Neural cell (in vitro differentiated cells): Measurements from ENCODE around the gene PTPRA. TPM values are rescaled to one million over a fixed set of nuclear protein-coding genes. Genes with fewer than 3 reads are reported as not detected.
"Not testable (repeated sequence)": the region's sequence is repeated elsewhere in the genome, so short reads cannot be mapped to it uniquely, and the experiment has no call there.

ENCODE experiments used
- H2AFZ ChIP-seq: fragments of 200-600, 300-800 bp; sonication (generic), shearing (Covaris generic); 2 replicates; pipeline ENCODE4 v1.6.0; 2014; ENCODE audit warnings: low read depth, mild to moderate bottlenecking, antibody characterized with exemption, low read length, moderate library complexity
- H3F3A ChIP-seq: fragments of 200-600 bp; shearing (Covaris generic); 2 replicates; pipeline ENCODE4 v1.6.1; 2016; ENCODE audit warnings: mild to moderate bottlenecking, moderate library complexity, mixed read lengths, antibody characterized with exemption, low read length; ENCODE audit not compliant: insufficient read depth, poor library complexity, severe bottlenecking
- H3K27ac ChIP-seq: fragments of 200-600, 300-800 bp; sonication (generic), shearing (Covaris generic); 2 replicates; pipeline ENCODE4 v1.5.1; 2014; ENCODE audit warnings: mild to moderate bottlenecking, low read length, moderate library complexity
- H3K27me3 ChIP-seq: fragments of 300-800, 200-600 bp; sonication (generic), shearing (Covaris generic); 2 replicates; pipeline ENCODE4 v1.6.0; 2014; ENCODE audit warnings: mild to moderate bottlenecking, low read depth, low read length, moderate library complexity; ENCODE audit not compliant: insufficient read depth
- H3K36me3 ChIP-seq: fragments of 300-800, 200-600 bp; sonication (generic), shearing (Covaris generic); 2 replicates; pipeline ENCODE4 v1.5.1; 2014; ENCODE audit warnings: mild to moderate bottlenecking, antibody characterized with exemption, low read length, moderate library complexity; ENCODE audit not compliant: insufficient read depth
- H3K4me2 ChIP-seq: fragments of 300-800, 200-600 bp; sonication (generic), shearing (Covaris generic); 2 replicates; pipeline ENCODE4 v1.6.0; 2014; ENCODE audit warnings: mild to moderate bottlenecking, low read length
- H3K4me3 ChIP-seq: fragments of 300-800, 200-600 bp; sonication (generic), shearing (Covaris generic); 2 replicates; pipeline ENCODE4 v1.5.1; 2014; ENCODE audit warnings: mild to moderate bottlenecking, low read length, moderate library complexity
- H3K79me2 ChIP-seq: fragments of 200-600 bp; shearing (Covaris generic); replicated peaks from 2 replicates; pipeline ENCODE4 v1.6.0; 2014; ENCODE audit warnings: mild to moderate bottlenecking, low read length, moderate library complexity; ENCODE audit not compliant: insufficient read depth
- H3K9ac ChIP-seq: fragments of 300-800, 200-600 bp; sonication (generic), shearing (Covaris generic); 2 replicates; pipeline ENCODE4 v1.6.1; 2016; ENCODE audit warnings: mild to moderate bottlenecking, low read length, mixed read lengths
- H3K9me2 ChIP-seq: fragments of 200-600 bp; shearing (Covaris generic); 2 replicates; pipeline ENCODE4 v1.6.1; 2016; ENCODE audit warnings: mild to moderate bottlenecking, low read length, mixed read lengths; ENCODE audit not compliant: insufficient read depth
- H3K9me3 ChIP-seq: fragments of 200-600, 300-800 bp; sonication (generic), shearing (Covaris generic); 2 replicates; pipeline ENCODE4 v1.6.1; 2016; ENCODE audit warnings: mild to moderate bottlenecking, mixed run types, low read length, moderate library complexity, mixed read lengths
- H4K20me1 ChIP-seq: fragments of 200-600 bp; shearing (Covaris generic); 2 replicates; pipeline ENCODE4 v1.6.1; 2016; ENCODE audit warnings: mild to moderate bottlenecking, mixed run types; ENCODE audit not compliant: insufficient read depth
- CTCF ChIP-seq: fragments of 450-650 bp; IDR thresholded peaks from 2 replicates; pipeline ENCODE4 v1.5.1; 2014; ENCODE audit warnings: antibody characterized with exemption, mild to moderate bottlenecking, moderate library complexity; ENCODE audit not compliant: poor library complexity, severe bottlenecking
- EP300 ChIP-seq: fragments of 450-650 bp; conservative IDR thresholded peaks from 2 replicates; pipeline ENCODE4 v1.6.1; 2014; ENCODE audit warnings: antibody characterized with exemption, mild to moderate bottlenecking, moderate library complexity; ENCODE audit not compliant: poor library complexity, severe bottlenecking
- EZH2 ChIP-seq: fragments of 200-600, 300-800 bp; shearing (Covaris generic), sonication (generic); IDR thresholded peaks from 2 replicates; pipeline ENCODE4 v1.6.1; 2014; ENCODE audit warnings: antibody characterized with exemption, low read length, borderline replicate concordance, mild to moderate bottlenecking; ENCODE audit not compliant: insufficient read depth, poor library complexity, severe bottlenecking
- MXI1 ChIP-seq: fragments of 450-650 bp; conservative IDR thresholded peaks from 2 replicates; pipeline ENCODE4 v1.6.1; 2014; ENCODE audit warnings: antibody characterized with exemption, mild to moderate bottlenecking; ENCODE audit not compliant: poor library complexity, severe bottlenecking
- POLR2AphosphoS5 ChIP-seq: IDR thresholded peaks from 2 replicates; pipeline ENCODE4 v1.6.1; 2012
- RAD21 ChIP-seq: fragments of 450-650 bp; conservative IDR thresholded peaks from 2 replicates; pipeline ENCODE4 v1.6.1; 2014; ENCODE audit warnings: antibody characterized with exemption, mild to moderate bottlenecking, moderate library complexity
- REST ChIP-seq: IDR thresholded peaks from 2 replicates; pipeline ENCODE4 v1.6.1; 2012; ENCODE audit warnings: borderline replicate concordance
- SMC3 ChIP-seq: fragments of 450-650 bp; conservative IDR thresholded peaks from 2 replicates; pipeline ENCODE4 v1.6.1; 2014; ENCODE audit warnings: antibody characterized with exemption, mild to moderate bottlenecking, moderate library complexity; ENCODE audit not compliant: poor library complexity
- TAF1 ChIP-seq: IDR thresholded peaks from 2 replicates; pipeline ENCODE4 v1.6.1; 2012; ENCODE audit warnings: low read depth
- polyA plus RNA-seq: library from polyadenylated mRNA; depleted of rRNA; stranded (reverse); fragments of >200 nt; gene quantifications from 2 replicates; pipeline ENCODE4 v1.2.3, GENCODE V29; 2014

Gene PTPRA
- polyA plus RNA-seq, 1 donor from 2014 or later: 68.2 TPM

GRCh38 chr20:3014179-3014578 is 140.9 kb downstream of the PTPRA start:
- no peak overlapping the region for H3K4me2 ChIP-seq
- H3K9ac ChIP-seq: no peak overlapping the region
- H4K20me1 ChIP-seq: no peaks in the 10 kb centered on the region
- H3K4me3 ChIP-seq: no peak overlapping the region
- H3K27me3 ChIP-seq: no peaks in the 10 kb centered on the region
- no peaks in the 10 kb centered on the region for H3F3A ChIP-seq
- no peaks in the 10 kb centered on the region for H3K9me2 ChIP-seq
- H3K9me3 ChIP-seq: no peaks in the 10 kb centered on the region
- H3K36me3 ChIP-seq: peaks cover 9% of the 10 kb centered on the region
- TF ChIP-seq POLR2AphosphoS5 (no peak), RAD21 (no peak), EP300 (no peak), SMC3 (no peak), EZH2 (no peak), TAF1 (no peak), MXI1 (no peak), REST (no peak), CTCF (no peak)
- no peak overlapping the region for H2AFZ ChIP-seq
- no peak overlapping the region for H3K27ac ChIP-seq
- H3K79me2 ChIP-seq: no peaks in the 10 kb centered on the region

GRCh38 chr20:3014662-3015061 is 141.4 kb downstream of the PTPRA start:
- Histone ChIP-seq H4K20me1 (no peaks in the 10 kb centered on the region), H3K4me2 (no peak overlapping the region), H3K27ac (no peak overlapping the region), H3F3A (no peaks in the 10 kb centered on the region), H3K36me3 (peaks cover 9% of the 10 kb centered on the region), H3K27me3 (no peaks in the 10 kb centered on the region), H3K79me2 (no peaks in the 10 kb centered on the region), H3K9ac (no peak overlapping the region), H3K9me2 (no peaks in the 10 kb centered on the region), H3K4me3 (no peak overlapping the region), H3K9me3 (no peaks in the 10 kb centered on the region), H2AFZ (no peak overlapping the region)
- no peak for TF ChIP-seq EZH2

DNA sequence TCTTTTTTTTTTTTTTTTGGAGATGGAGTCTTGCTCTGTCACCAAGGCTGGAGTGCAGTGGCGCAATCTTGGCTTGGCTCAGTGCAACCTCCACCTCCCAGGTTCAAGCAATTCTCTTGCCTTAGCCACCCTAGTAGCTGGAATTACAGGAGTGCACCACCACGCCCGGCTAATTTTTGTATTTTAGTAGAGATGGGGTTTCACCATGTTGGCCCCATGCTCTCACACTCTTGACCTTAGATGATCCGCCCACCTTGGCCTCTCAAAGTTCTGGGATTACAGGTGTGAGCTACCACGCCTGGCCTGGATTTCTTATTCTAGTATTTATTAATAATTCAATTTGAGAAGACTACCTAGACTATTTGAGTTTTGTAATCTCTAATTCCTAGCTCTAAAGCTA is 142.0 kb downstream of the PTPRA start:
- H3K9me2 ChIP-seq, H3K4me3 ChIP-seq, H3K36me3 ChIP-seq, H3K9ac ChIP-seq, H3K27ac ChIP-seq, H3K27me3 ChIP-seq, H3K9me3 ChIP-seq, H4K20me1 ChIP-seq, H3K79me2 ChIP-seq, H3F3A ChIP-seq, H2AFZ ChIP-seq, H3K4me2 ChIP-seq: not testable (repeated sequence)
